ENCODE measurements around the gene CUL4A.

Gene CUL4A

DNA sequence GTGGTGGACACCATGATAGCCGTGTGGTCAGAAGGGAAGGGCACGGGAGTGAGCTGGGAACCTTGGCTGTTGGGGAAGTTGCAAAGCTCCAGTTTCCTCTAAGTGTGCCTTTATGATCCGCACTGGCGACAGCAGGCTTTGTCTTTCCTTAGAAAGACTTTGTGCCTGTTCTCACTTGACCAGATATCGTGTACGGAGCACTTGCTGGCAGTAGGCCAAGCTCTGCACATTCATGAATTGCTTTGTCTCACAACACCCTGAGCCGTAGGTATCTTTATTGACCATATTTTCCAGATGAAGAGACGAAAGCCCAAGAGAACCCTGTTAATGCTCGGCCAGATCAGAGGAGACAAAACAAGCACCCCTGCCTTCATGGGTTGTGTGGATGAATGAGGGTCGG is 15.1 kb downstream of the CUL4A start:
- TF ChIP-seq CTCF (IDR thresholded peaks at IDR 0.05; ENCODE audit: control insufficient read depth, extremely low read depth, insufficient read depth) = no peak
- no peak overlapping the region for H3K4me3 ChIP-seq (ENCODE audit: low read depth, low read length)
- DNase-seq (ENCODE audit: low read depth) = no peak

DNA sequence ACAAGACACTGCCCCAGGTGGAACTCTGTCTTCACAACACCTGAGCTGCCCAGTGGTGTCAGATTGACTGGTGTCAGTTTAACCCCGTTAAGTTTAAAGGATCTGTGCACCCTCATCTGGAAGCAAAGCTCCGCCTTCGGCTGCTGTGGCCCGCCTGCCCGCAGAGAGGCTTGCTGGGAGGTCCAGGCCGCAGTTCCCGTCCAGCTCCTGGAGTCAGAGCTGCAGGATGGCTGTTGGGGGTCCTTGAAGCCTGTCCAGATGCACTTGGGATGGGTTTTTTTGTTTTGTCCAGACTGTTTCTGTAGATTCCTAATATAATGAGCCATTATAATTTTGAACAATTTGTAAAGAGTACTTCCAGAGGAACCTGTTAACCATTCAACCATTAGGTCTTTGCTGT is 16.1 kb downstream of the CUL4A start:
- DNase-seq (ENCODE audit: low read depth) = no peak
- no peak for TF ChIP-seq CTCF (IDR thresholded peaks at IDR 0.05; ENCODE audit: control insufficient read depth, extremely low read depth, insufficient read depth)
- H3K4me3 ChIP-seq (ENCODE audit: low read depth, low read length) = no peak overlapping the region

GRCh38 chr13:113226873-113227450 is 17.5 kb downstream of the CUL4A start:
- no peak for DNase-seq (ENCODE audit: low read depth)
- H3K4me3 ChIP-seq (ENCODE audit: low read depth, low read length) = no peak overlapping the region
- TF ChIP-seq CTCF (IDR thresholded peaks at IDR 0.05; ENCODE audit: control insufficient read depth, extremely low read depth, insufficient read depth) = no peak

- no peak for DNase-seq (ENCODE audit: low read depth)
- TF ChIP-seq CTCF (IDR thresholded peaks at IDR 0.05; ENCODE audit: control insufficient read depth, extremely low read depth, insufficient read depth) = no peak
- H3K4me3 ChIP-seq (ENCODE audit: low read depth, low read length) = no peak overlapping the region
Measured at GRCh38 chr13:113229161-113229560, 19.7 kb downstream of the CUL4A start.

GRCh38 chr13:113229791-113230190 is 20.4 kb downstream of the CUL4A start:
- TF ChIP-seq CTCF (IDR thresholded peaks at IDR 0.05; ENCODE audit: control insufficient read depth, extremely low read depth, insufficient read depth) = no peak
- H3K4me3 ChIP-seq (ENCODE audit: low read depth, low read length) = no peak overlapping the region
- DNase-seq (ENCODE audit: low read depth) = no peak

DNA sequence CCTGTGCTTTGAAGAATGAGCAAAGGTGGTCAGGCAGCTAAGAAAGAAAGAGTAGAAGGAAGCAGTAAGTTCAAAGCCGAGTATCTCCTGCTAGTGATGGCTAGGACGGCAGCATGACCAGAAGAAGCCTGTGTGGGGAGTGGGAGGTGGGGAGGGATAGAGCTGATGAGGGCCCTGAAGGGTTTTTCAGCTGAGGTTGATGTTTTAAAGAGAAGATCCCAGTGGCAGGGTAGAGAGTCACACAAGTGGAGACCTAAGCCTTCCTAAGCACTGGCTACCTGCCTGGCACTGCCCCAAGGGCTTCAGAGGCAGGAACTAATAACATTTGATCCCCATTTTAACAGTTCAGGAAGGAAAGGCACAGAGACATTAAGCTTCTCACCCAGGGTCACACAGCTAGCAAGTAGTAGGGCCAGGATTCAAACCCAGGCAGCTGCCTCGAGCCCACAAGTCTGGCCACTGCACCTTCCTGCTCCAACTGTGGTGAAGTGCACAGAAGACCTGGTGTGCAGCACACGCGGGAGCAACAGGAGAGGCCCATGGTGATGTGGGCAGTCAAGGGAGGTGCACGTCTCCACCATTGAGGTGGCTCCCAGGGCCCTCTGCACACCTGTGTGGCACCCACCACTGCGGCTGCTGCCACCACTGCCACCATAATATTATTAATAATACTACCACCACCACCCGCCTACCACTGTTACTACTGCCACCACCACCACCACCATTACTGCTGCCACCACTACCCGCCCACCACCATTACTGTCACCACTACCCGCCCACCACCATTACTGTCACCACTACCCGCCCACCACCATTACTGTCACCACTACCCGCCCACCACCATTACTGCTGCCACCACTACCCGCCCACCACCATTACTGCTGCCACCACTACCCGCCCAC is 22.1 kb downstream of the CUL4A start:
- H3K4me3 ChIP-seq (ENCODE audit: low read depth, low read length) = no peak overlapping the region
- DNase-seq (ENCODE audit: low read depth) = no peak
- no peak for TF ChIP-seq CTCF (IDR thresholded peaks at IDR 0.05; ENCODE audit: control insufficient read depth, extremely low read depth, insufficient read depth)
